Measurements from ENCODE around the gene WNT9B. TPM values are rescaled to one million over a fixed set of nuclear protein-coding genes. Genes with fewer than 3 reads are reported as not detected.

The WNT9B gene
- total RNA-seq, 3 donors from 2014 or later, result 2.0 to 2.4 TPM; not detected in 1

GRCh38 chr17:46882666-46883065, 31.3 kb downstream of the WNT9B start:
- H3K9me3 ChIP-seq, result no peaks in the 10 kb centered on the region
- peaks cover 0 to 14% of the 10 kb centered on the region in 2 donors for H3K27me3 ChIP-seq
- intact Hi-C loops (cut with DNase I; ENCODE audit: low total_unique reads), result no loop called here
- TF ChIP-seq CTCF (IDR thresholded peaks at IDR 0.05) (no peak), POLR2AphosphoS5 (IDR thresholded peaks at IDR 0.05) (no peak), POLR2A (IDR thresholded peaks at IDR 0.05) (no peak)
- DNase-seq (ENCODE audit: low spot score in 2 of 2), result no peak
- H3K36me3 ChIP-seq, result no peaks in the 10 kb centered on the region
- no peaks in the 10 kb centered on the region for H3K4me1 ChIP-seq
- no peak overlapping the region for H3K4me3 ChIP-seq
- no peak overlapping the region for H3K27ac ChIP-seq

GRCh38 chr17:46883871-46884520, 32.6 kb downstream of the WNT9B start:
- TF ChIP-seq POLR2AphosphoS5 (IDR thresholded peaks at IDR 0.05) (no peak), CTCF (IDR thresholded peaks at IDR 0.05) (no peak), POLR2A (IDR thresholded peaks at IDR 0.05) (no peak)
- H3K4me3 ChIP-seq, result no peak overlapping the region
- intact Hi-C loops (cut with DNase I; ENCODE audit: low total_unique reads), result no loop called here
- peaks cover 0 to 14% of the 10 kb centered on the region in 2 donors for H3K27me3 ChIP-seq
- H3K4me1 ChIP-seq, result no peaks in the 10 kb centered on the region
- no peak for DNase-seq (ENCODE audit: low spot score in 2 of 2)
- no peak overlapping the region for H3K27ac ChIP-seq
- H3K9me3 ChIP-seq, result no peaks in the 10 kb centered on the region
- H3K36me3 ChIP-seq, result no peaks in the 10 kb centered on the region

DNA sequence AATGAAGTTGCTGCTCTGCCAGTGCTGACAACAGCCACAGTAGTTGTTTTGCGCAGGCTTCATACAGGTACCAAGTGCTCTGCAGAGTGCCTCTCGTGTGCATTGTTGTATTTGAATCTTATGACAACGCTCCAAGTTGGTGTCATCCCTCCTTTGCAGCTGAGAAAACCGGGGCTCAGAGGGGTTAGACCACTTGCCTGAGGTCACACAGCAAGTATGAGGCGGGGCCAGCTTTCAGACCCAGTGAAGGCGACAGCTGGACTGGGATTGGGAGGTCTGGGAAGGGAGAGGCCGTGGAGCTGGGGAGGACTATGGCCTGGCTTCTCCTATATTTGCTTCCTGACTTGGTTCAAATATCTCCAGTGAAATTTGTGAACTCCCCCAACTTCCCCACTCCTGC, 33.2 kb downstream of the WNT9B start:
- Histone ChIP-seq H3K27me3 (peaks cover 0 to 14% of the 10 kb centered on the region in 2 donors), H3K36me3 (no peaks in the 10 kb centered on the region), H3K4me1 (no peaks in the 10 kb centered on the region), H3K4me3 (no peak overlapping the region), H3K27ac (no peak overlapping the region), H3K9me3 (no peaks in the 10 kb centered on the region)
- no peak for DNase-seq (ENCODE audit: low spot score in 2 of 2)
- no peak for TF ChIP-seq POLR2A (IDR thresholded peaks at IDR 0.05)
- TF ChIP-seq CTCF (IDR thresholded peaks at IDR 0.05), result no peak
- no peak for TF ChIP-seq POLR2AphosphoS5 (IDR thresholded peaks at IDR 0.05)
- intact Hi-C loops (cut with DNase I; ENCODE audit: low total_unique reads), result no loop called here

DNA sequence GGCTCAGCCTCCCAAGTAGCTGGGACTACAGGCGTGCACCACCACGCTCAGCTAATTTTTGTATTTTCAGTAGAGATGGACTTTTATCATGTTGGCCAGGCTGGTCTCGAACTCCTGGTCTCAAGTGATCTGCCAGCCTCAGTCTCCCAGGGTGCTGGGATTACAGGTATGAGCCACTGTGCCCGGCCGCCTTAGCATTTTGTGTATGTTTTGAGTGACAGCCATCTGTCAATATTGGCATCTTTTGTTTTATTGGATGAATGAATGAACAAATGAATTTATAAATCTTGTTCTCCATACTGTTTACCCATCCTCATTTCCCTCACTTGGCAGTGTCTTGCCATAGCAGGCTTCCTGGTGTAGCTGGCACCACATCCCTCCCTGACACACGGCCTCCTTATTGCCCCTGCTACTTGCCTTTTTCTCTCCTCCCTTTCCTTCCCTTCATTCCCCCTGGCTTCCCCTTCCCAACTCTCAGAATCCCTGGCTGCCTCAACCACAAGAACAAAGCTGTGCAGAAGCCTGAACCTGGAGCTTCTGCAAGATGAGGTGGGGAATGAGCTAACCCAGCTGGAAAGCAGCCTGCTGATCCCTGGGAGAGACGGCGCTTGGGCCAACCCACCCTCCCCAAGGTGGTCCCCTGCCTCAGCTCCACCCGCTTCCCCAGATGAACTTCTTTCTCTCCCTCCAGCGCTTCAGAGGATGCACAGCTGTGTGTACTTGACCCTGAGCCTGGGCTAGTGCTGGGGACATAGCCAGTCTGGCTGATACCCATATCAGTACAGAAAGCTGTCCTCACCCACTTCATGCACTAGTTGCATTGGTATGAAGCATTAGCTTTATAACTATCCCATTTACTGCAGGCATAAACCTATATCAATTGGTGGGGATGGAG, 34.3 kb downstream of the WNT9B start:
- H3K27me3 ChIP-seq, result peaks cover 0 to 14% of the 10 kb centered on the region in 2 donors
- no peak overlapping the region for H3K4me3 ChIP-seq
- no peak for DNase-seq (ENCODE audit: low spot score in 2 of 2)
- no peaks in the 10 kb centered on the region for H3K4me1 ChIP-seq
- H3K36me3 ChIP-seq, result no peaks in the 10 kb centered on the region
- H3K9me3 ChIP-seq, result no peaks in the 10 kb centered on the region
- intact Hi-C loops (cut with DNase I; ENCODE audit: low total_unique reads), result no loop called here
- H3K27ac ChIP-seq, result no peak overlapping the region
- no peak for TF ChIP-seq CTCF (IDR thresholded peaks at IDR 0.05)
- TF ChIP-seq POLR2AphosphoS5 (IDR thresholded peaks at IDR 0.05), result no peak
- TF ChIP-seq POLR2A (IDR thresholded peaks at IDR 0.05), result no peak

GRCh38 chr17:46886310-46886663, 34.9 kb downstream of the WNT9B start:
- no peak for DNase-seq (ENCODE audit: low spot score in 2 of 2)
- TF ChIP-seq POLR2AphosphoS5 (IDR thresholded peaks at IDR 0.05), result no peak
- TF ChIP-seq POLR2A (IDR thresholded peaks at IDR 0.05), result no peak
- TF ChIP-seq CTCF (IDR thresholded peaks at IDR 0.05), result no peak
- no peaks in the 10 kb centered on the region for H3K36me3 ChIP-seq
- no peak overlapping the region for H3K4me3 ChIP-seq
- H3K27me3 ChIP-seq, result peaks cover 0 to 16% of the 10 kb centered on the region in 2 donors
- no peaks in the 10 kb centered on the region for H3K4me1 ChIP-seq
- no peak overlapping the region for H3K27ac ChIP-seq
- H3K9me3 ChIP-seq, result no peaks in the 10 kb centered on the region
- intact Hi-C loops (cut with DNase I; ENCODE audit: low total_unique reads), result no loop called here
